WTC11 (cell line): ENCODE measurements around the gene GFOD1. TPM values are rescaled to one million over a fixed set of nuclear protein-coding genes. Genes with fewer than 3 reads are reported as not detected.

Experiments
- ATAC-seq: fragments of 200-7000 bp; cut with Tn5 transposase; 2 replicates; pipeline ENCODE4 v1.10.0; 2021; ENCODE audit warnings: mild to moderate bottlenecking, moderate library complexity
- CTCF ChIA-PET: fragments of 300-600 bp; sonication (Branson Sonifier 250); formaldehyde crosslinking; loops from one replicate; lab custom pipeline; 2021; ENCODE audit warnings: antibody characterized with exemption; lab: Charles Lee
- POLR2A ChIA-PET: fragments of 350-600 bp; sonication (Branson Sonifier 250); formaldehyde crosslinking; loops from one replicate; lab custom pipeline; 2021; ENCODE audit warnings: antibody characterized with exemption; lab: Charles Lee
- DNase-seq: peaks from one replicate; pipeline ENCODE4 v3.0.0; 2021; ENCODE audit warnings: low spot score
- H3K27ac Mint-ChIP-seq: 2 replicates; pipeline ENCODE4 v1.8.0; 2021; ENCODE audit warnings: mixed read lengths
- H3K27me3 Mint-ChIP-seq: 2 replicates; pipeline ENCODE4 v1.8.0; 2021; ENCODE audit warnings: low read depth, mild to moderate bottlenecking, moderate library complexity, mixed read lengths
- H3K36me3 Mint-ChIP-seq: 2 replicates; pipeline ENCODE4 v1.8.0; 2021; ENCODE audit warnings: mixed read lengths
- H3K4me1 Mint-ChIP-seq: 2 replicates; pipeline ENCODE4 v1.8.0; 2022; ENCODE audit warnings: mixed read lengths
- H3K4me3 Mint-ChIP-seq: 2 replicates; pipeline ENCODE4 v1.8.0; 2021; ENCODE audit warnings: mild to moderate bottlenecking, moderate library complexity, mixed read lengths
- H3K9me3 Mint-ChIP-seq: 2 replicates; pipeline ENCODE4 v1.8.0; 2021; ENCODE audit warnings: mixed read lengths
- CREM ChIP-seq: sonication (generic); formaldehyde crosslinking; IDR thresholded peaks from 2 replicates; pipeline ENCODE4 v1.8.1; 2022; ENCODE audit warnings: mild to moderate bottlenecking, missing genetic modification reagents, moderate library complexity
- FOXP1 ChIP-seq: sonication (generic); formaldehyde crosslinking; IDR thresholded peaks from 2 replicates; pipeline ENCODE4 v1.8.0; 2022; ENCODE audit warnings: missing genetic modification reagents, mild to moderate bottlenecking, moderate library complexity, borderline replicate concordance
- FOXP4 ChIP-seq: sonication (generic); formaldehyde crosslinking; IDR thresholded peaks from 2 replicates; pipeline ENCODE4 v1.8.0; 2022; ENCODE audit warnings: mild to moderate bottlenecking, missing genetic modification reagents
- JUN ChIP-seq: sonication (generic); formaldehyde crosslinking; IDR thresholded peaks from 2 replicates; pipeline ENCODE4 v1.8.0; 2023; ENCODE audit warnings: mild to moderate bottlenecking, missing genetic modification reagents
- NFYB ChIP-seq: sonication (generic); formaldehyde crosslinking; conservative IDR thresholded peaks from 2 replicates; pipeline ENCODE4 v1.8.0; 2022; ENCODE audit warnings: low read depth, missing genetic modification reagents
- NR2C2 ChIP-seq: sonication (generic); formaldehyde crosslinking; IDR thresholded peaks from 2 replicates; pipeline ENCODE4 v1.8.0; 2022; ENCODE audit warnings: mild to moderate bottlenecking, missing genetic modification reagents
- PRRX2 ChIP-seq: fragments of 250-450 bp; sonication (Bioruptor Pico); IDR thresholded peaks from 2 replicates; pipeline ENCODE4 v1.8.0; 2021; ENCODE audit warnings: mild to moderate bottlenecking
- RELA ChIP-seq: sonication (generic); formaldehyde crosslinking; IDR thresholded peaks from 2 replicates; pipeline ENCODE4 v1.8.1; 2022; ENCODE audit warnings: missing genetic modification reagents, mild to moderate bottlenecking, borderline replicate concordance
- SMAD4 ChIP-seq: sonication (generic); formaldehyde crosslinking; IDR thresholded peaks from 2 replicates; pipeline ENCODE4 v1.8.0; 2022; ENCODE audit warnings: mild to moderate bottlenecking, missing genetic modification reagents
- SP1 ChIP-seq: sonication (generic); formaldehyde crosslinking; conservative IDR thresholded peaks from 2 replicates; pipeline ENCODE4 v1.8.1; 2022; ENCODE audit warnings: missing genetic modification reagents
- ZMAT4 ChIP-seq: fragments of 250-450 bp; sonication (Bioruptor Pico); IDR thresholded peaks from 2 replicates; pipeline ENCODE4 v1.9.0; 2021; ENCODE audit warnings: mild to moderate bottlenecking
- ZNF121 ChIP-seq: sonication (generic); formaldehyde crosslinking; IDR thresholded peaks from 2 replicates; pipeline ENCODE4 v1.8.0; 2023; ENCODE audit warnings: missing genetic modification reagents
- ZNF138 ChIP-seq: sonication (generic); formaldehyde crosslinking; conservative IDR thresholded peaks from 2 replicates; pipeline ENCODE4 v1.8.1; 2022; ENCODE audit warnings: mild to moderate bottlenecking, moderate library complexity, missing genetic modification reagents
- ZNF219 ChIP-seq: sonication (generic); formaldehyde crosslinking; IDR thresholded peaks from 2 replicates; pipeline ENCODE4 v1.8.0; 2023; ENCODE audit warnings: missing genetic modification reagents, mild to moderate bottlenecking, borderline replicate concordance
- ZNF232 ChIP-seq: sonication (generic); formaldehyde crosslinking; IDR thresholded peaks from 2 replicates; pipeline ENCODE4 v1.8.0; 2022; ENCODE audit warnings: mild to moderate bottlenecking, missing genetic modification reagents
- total RNA-seq: library from RNA; stranded (reverse); gene quantifications from 3 replicates; pipeline ENCODE4 v1.2.3, GENCODE V29; 2021
- TF ChIP-seq, protein P1 (sequence below): sonication (generic); formaldehyde crosslinking; IDR thresholded peaks from 2 replicates; pipeline ENCODE4 v1.8.0; 2022; ENCODE audit warnings: missing genetic modification reagents
- TF ChIP-seq, protein P2 (sequence below): fragments of 250-450 bp; sonication (Bioruptor Pico); IDR thresholded peaks from 2 replicates; pipeline ENCODE4 v1.8.0; 2021; ENCODE audit warnings: mild to moderate bottlenecking
- TF ChIP-seq, protein P3 (sequence below): sonication (generic); formaldehyde crosslinking; IDR thresholded peaks from 2 replicates; pipeline ENCODE4 v1.8.1; 2023; ENCODE audit warnings: mild to moderate bottlenecking, missing genetic modification reagents, borderline replicate concordance
- TF ChIP-seq, protein P4 (sequence below): fragments of 250-450 bp; sonication (Bioruptor Pico); IDR thresholded peaks from 2 replicates; pipeline ENCODE4 v1.9.0; 2021; ENCODE audit warnings: mild to moderate bottlenecking, borderline replicate concordance
- TF ChIP-seq, protein P5 (sequence below): sonication (generic); formaldehyde crosslinking; IDR thresholded peaks from 2 replicates; pipeline ENCODE4 v1.8.1; 2022; ENCODE audit warnings: mild to moderate bottlenecking, missing genetic modification reagents, moderate library complexity, borderline replicate concordance

GFOD1 gene
- total RNA-seq, 1 experiment from 2014 or later: 8.5 TPM

- DNase-seq: no peak
- Mint-ChIP-seq H3K9me3 (no peaks in the 10 kb centered on the region), H3K4me1 (no peaks in the 10 kb centered on the region), H3K4me3 (no peak overlapping the region), H3K27me3 (no peaks in the 10 kb centered on the region), H3K27ac (no peak overlapping the region), H3K36me3 (peaks cover 66% of the 10 kb centered on the region)
- POLR2A ChIA-PET: no interaction called here
- CTCF ChIA-PET: no interaction called here
- no peak for ATAC-seq
- TF ChIP-seq RELA (CRISPR knock-in tag) (no peak), CREM (no peak), SP1 (CRISPR knock-in tag) (no peak), ZNF232 (CRISPR knock-in tag) (no peak), PRRX2 (CRISPR knock-in tag) (no peak), ZNF219 (CRISPR knock-in tag) (no peak), SMAD4 (no peak), ZMAT4 (CRISPR knock-in tag) (no peak), FOXP1 (CRISPR knock-in tag) (no peak)
- TF ChIP-seq, protein P1, sequence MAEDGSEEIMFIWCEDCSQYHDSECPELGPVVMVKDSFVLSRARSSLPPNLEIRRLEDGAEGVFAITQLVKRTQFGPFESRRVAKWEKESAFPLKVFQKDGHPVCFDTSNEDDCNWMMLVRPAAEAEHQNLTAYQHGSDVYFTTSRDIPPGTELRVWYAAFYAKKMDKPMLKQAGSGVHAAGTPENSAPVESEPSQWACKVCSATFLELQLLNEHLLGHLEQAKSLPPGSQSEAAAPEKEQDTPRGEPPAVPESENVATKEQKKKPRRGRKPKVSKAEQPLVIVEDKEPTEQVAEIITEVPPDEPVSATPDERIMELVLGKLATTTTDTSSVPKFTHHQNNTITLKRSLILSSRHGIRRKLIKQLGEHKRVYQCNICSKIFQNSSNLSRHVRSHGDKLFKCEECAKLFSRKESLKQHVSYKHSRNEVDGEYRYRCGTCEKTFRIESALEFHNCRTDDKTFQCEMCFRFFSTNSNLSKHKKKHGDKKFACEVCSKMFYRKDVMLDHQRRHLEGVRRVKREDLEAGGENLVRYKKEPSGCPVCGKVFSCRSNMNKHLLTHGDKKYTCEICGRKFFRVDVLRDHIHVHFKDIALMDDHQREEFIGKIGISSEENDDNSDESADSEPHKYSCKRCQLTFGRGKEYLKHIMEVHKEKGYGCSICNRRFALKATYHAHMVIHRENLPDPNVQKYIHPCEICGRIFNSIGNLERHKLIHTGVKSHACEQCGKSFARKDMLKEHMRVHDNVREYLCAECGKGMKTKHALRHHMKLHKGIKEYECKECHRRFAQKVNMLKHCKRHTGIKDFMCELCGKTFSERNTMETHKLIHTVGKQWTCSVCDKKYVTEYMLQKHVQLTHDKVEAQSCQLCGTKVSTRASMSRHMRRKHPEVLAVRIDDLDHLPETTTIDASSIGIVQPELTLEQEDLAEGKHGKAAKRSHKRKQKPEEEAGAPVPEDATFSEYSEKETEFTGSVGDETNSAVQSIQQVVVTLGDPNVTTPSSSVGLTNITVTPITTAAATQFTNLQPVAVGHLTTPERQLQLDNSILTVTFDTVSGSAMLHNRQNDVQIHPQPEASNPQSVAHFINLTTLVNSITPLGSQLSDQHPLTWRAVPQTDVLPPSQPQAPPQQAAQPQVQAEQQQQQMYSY: no peak
- TF ChIP-seq, protein P2, sequence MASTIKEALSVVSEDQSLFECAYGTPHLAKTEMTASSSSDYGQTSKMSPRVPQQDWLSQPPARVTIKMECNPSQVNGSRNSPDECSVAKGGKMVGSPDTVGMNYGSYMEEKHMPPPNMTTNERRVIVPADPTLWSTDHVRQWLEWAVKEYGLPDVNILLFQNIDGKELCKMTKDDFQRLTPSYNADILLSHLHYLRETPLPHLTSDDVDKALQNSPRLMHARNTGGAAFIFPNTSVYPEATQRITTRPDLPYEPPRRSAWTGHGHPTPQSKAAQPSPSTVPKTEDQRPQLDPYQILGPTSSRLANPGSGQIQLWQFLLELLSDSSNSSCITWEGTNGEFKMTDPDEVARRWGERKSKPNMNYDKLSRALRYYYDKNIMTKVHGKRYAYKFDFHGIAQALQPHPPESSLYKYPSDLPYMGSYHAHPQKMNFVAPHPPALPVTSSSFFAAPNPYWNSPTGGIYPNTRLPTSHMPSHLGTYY (CRISPR knock-in tag): no peak
- TF ChIP-seq, protein P3, sequence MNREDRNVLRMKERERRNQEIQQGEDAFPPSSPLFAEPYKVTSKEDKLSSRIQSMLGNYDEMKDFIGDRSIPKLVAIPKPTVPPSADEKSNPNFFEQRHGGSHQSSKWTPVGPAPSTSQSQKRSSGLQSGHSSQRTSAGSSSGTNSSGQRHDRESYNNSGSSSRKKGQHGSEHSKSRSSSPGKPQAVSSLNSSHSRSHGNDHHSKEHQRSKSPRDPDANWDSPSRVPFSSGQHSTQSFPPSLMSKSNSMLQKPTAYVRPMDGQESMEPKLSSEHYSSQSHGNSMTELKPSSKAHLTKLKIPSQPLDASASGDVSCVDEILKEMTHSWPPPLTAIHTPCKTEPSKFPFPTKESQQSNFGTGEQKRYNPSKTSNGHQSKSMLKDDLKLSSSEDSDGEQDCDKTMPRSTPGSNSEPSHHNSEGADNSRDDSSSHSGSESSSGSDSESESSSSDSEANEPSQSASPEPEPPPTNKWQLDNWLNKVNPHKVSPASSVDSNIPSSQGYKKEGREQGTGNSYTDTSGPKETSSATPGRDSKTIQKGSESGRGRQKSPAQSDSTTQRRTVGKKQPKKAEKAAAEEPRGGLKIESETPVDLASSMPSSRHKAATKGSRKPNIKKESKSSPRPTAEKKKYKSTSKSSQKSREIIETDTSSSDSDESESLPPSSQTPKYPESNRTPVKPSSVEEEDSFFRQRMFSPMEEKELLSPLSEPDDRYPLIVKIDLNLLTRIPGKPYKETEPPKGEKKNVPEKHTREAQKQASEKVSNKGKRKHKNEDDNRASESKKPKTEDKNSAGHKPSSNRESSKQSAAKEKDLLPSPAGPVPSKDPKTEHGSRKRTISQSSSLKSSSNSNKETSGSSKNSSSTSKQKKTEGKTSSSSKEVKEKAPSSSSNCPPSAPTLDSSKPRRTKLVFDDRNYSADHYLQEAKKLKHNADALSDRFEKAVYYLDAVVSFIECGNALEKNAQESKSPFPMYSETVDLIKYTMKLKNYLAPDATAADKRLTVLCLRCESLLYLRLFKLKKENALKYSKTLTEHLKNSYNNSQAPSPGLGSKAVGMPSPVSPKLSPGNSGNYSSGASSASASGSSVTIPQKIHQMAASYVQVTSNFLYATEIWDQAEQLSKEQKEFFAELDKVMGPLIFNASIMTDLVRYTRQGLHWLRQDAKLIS (CRISPR knock-in tag): no peak
These were observed 172.6 kb downstream of the GFOD1 start for GRCh38 chr6:13314806-13315205.

DNA sequence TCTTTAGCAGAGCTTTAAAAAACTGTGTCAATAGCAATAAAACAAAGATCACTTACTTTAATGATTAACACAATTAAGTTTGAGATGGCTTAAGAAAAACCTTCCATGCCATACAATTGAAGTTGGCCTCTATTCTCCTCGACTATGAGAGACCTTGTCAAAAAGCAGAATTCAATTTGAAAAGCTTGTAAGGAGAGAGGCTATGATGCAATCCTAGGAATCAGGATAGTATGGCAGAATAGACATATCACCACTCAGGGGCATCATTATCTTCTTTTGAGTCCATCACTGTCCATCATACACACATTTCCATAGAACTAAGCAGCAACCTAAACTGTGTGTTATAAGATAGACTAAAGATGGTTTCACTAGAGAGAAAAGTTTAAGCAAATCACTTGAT, 176.2 kb downstream of the GFOD1 start:
- ATAC-seq (no peak), DNase-seq (no peak)
- no peaks in the 10 kb centered on the region for H3K4me1 Mint-ChIP-seq
- H3K4me3 Mint-ChIP-seq: no peak overlapping the region
- no peak overlapping the region for H3K27ac Mint-ChIP-seq
- H3K36me3 Mint-ChIP-seq: peaks cover 55% of the 10 kb centered on the region
- no peaks in the 10 kb centered on the region for H3K9me3 Mint-ChIP-seq
- CTCF ChIA-PET: no interaction called here
- H3K27me3 Mint-ChIP-seq: no peaks in the 10 kb centered on the region
- POLR2A ChIA-PET: interaction anchor here (0.6 kb wide), 1 partner anchor 348 kb away, joined by 3 read pairs; no protein-coding TSS in a partner anchor
- TF ChIP-seq ZNF121 (CRISPR knock-in tag) (no peak), NFYB (CRISPR knock-in tag) (no peak), FOXP4 (CRISPR knock-in tag) (no peak), NR2C2 (CRISPR knock-in tag) (no peak), JUN (CRISPR knock-in tag) (no peak), ZNF138 (no peak)
- TF ChIP-seq, protein P4, sequence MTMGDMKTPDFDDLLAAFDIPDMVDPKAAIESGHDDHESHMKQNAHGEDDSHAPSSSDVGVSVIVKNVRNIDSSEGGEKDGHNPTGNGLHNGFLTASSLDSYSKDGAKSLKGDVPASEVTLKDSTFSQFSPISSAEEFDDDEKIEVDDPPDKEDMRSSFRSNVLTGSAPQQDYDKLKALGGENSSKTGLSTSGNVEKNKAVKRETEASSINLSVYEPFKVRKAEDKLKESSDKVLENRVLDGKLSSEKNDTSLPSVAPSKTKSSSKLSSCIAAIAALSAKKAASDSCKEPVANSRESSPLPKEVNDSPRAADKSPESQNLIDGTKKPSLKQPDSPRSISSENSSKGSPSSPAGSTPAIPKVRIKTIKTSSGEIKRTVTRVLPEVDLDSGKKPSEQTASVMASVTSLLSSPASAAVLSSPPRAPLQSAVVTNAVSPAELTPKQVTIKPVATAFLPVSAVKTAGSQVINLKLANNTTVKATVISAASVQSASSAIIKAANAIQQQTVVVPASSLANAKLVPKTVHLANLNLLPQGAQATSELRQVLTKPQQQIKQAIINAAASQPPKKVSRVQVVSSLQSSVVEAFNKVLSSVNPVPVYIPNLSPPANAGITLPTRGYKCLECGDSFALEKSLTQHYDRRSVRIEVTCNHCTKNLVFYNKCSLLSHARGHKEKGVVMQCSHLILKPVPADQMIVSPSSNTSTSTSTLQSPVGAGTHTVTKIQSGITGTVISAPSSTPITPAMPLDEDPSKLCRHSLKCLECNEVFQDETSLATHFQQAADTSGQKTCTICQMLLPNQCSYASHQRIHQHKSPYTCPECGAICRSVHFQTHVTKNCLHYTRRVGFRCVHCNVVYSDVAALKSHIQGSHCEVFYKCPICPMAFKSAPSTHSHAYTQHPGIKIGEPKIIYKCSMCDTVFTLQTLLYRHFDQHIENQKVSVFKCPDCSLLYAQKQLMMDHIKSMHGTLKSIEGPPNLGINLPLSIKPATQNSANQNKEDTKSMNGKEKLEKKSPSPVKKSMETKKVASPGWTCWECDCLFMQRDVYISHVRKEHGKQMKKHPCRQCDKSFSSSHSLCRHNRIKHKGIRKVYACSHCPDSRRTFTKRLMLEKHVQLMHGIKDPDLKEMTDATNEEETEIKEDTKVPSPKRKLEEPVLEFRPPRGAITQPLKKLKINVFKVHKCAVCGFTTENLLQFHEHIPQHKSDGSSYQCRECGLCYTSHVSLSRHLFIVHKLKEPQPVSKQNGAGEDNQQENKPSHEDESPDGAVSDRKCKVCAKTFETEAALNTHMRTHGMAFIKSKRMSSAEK (CRISPR knock-in tag): no peak
- TF ChIP-seq, protein P5, sequence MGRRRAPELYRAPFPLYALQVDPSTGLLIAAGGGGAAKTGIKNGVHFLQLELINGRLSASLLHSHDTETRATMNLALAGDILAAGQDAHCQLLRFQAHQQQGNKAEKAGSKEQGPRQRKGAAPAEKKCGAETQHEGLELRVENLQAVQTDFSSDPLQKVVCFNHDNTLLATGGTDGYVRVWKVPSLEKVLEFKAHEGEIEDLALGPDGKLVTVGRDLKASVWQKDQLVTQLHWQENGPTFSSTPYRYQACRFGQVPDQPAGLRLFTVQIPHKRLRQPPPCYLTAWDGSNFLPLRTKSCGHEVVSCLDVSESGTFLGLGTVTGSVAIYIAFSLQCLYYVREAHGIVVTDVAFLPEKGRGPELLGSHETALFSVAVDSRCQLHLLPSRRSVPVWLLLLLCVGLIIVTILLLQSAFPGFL: no peak
